NOMO-1 treated with dmso at 0.1 percent for 144 hours (cell line): Measurements from ENCODE around the gene SYT8.

ENCODE experiments used
- DNase-seq: peaks from one replicate; lab custom pipeline; 2025; ENCODE audit not compliant: unreplicated experiment; lab: John Stamatoyannopoulos, UW

Gene SYT8

DNA sequence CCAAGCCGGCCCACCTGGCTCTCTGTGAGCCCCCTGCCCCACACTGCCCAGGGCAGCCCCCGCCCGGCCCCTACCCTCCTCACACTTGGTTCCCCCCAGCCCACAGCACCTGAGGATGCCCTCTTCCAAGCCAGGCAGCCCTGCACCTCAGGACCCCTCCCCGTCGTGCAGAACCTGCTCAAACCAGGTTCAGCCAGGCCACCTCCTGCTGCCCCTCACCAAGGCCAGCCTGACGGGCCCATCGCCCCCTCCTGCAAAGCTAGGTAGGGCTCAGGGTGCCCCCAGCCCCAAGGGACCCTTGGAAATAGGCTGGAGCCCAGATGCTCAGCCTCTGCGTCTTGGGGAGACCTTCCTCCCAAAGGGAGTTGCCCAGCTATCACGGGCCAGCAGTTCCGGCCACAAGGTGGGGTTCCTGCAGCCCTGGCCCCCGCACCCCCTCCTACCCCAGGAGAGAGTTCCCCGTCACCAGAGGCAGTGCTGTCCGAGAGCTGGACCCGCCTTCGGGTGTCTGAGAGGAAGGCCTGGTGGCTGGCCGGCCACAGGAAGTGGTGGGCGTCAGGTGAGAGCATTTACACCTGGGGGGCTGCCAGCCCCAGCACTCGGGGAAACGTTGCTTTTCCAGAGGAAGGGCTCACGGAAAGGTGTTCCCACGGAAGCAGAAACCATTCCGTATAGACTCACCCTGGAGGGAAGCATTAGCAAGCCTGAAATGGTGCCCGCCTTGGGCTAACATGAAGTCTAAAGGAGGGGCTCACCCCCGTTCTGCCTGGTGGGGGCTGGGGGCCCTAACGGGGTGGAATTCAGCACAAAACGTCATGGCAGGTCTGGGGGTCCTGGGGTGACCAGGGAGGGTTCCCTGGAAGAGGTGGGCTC, 3.2 kb upstream of the SYT8 start:
- DNase-seq = no peak

DNA sequence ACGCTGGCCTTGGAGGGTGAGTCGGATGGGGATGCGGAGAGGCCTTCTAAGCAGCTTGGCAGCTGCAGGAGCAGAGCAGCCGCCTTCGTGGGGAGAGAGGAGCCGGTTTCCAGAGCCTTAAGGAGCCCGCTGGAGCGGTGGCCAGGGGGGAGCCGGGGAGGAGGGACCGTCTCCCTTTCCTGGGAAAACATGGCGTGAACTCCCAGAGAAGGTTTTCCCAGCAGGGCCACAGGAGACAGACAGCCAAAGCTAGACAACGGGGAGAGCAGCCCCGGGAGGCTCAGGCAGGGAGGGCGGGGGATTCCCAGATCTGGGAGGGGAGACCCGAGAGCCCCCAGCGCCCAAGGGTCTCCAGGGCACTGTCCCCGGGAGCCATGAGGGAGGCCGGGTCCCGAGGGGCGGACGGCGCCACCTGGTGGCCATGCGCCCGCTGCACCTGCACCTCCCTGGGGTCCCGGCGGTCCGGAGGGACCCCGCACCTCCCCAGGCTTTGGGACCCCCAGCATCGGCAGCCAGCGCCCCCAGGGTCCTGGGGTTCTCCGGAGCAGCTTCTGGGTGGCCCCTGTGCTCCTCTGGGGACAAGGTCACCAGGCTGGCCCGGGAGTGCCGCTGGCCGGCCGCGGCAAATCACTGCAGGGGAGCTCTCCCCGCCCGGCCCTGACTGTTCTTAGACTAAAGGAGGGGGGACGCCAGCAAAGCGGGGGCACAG, 2.4 kb upstream of the SYT8 start:
- no peak for DNase-seq

- DNase-seq = no peak
These were observed 1.9 kb upstream of the SYT8 start for GRCh38 chr11:1832920-1833295.

GRCh38 chr11:1834062-1834610, 654 bp upstream of the SYT8 start:
- DNase-seq = no peak

DNA sequence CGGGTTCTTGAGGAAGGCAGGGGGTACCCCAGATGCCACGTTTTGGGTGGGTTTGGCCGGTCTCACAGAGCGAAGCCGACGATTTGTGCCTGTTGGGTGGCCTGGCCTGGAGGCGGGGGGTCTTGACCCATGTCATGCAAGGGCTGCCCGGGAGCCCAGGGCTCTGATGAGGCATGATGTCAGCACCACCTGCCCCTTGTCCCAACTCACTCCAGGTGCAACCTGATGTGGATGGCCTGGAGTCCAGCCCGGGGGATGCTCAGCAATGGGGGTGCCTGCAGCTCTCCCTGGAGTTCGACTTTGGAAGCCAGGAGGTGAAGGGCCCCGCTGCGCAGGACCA, 851 bp downstream of the SYT8 start:
- DNase-seq = no peak

GRCh38 chr11:1836011-1836945, 1.5 kb downstream of the SYT8 start:
- no peak for DNase-seq

- DNase-seq = peak; percentile 59
These were observed 2.6 kb downstream of the SYT8 start for GRCh38 chr11:1837171-1838076.

DNA sequence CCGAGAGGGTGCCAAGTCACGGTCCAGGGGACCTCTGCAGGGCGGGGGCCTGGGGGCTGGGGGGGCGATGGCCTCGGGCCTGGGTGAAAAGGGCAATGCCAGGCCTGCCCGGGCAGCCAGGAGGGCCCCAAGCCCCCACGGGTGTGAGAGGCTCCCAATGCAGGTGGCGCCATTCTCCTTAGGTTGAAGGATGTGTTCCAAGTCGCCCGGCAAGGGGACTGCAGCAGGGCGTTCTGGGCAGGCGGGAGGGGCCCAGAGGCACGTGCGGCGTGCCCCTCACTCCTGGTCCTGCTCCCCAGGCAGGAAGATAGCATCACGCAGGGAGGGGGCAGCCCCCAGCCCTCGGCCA, 3.3 kb downstream of the SYT8 start:
- no peak for DNase-seq

- DNase-seq = no peak
These were observed 3.8 kb downstream of the SYT8 start, which contains the start of gene TNNI2 for GRCh38 chr11:1838426-1839144. Gene TNNI2, plus strand, starts transcription at chr11:1838981. Its CDS starts 716 bp downstream, at chr11:1839697.

- DNase-seq = no peak
These were observed 4.6 kb downstream of the SYT8 start for GRCh38 chr11:1839204-1839923.

DNA sequence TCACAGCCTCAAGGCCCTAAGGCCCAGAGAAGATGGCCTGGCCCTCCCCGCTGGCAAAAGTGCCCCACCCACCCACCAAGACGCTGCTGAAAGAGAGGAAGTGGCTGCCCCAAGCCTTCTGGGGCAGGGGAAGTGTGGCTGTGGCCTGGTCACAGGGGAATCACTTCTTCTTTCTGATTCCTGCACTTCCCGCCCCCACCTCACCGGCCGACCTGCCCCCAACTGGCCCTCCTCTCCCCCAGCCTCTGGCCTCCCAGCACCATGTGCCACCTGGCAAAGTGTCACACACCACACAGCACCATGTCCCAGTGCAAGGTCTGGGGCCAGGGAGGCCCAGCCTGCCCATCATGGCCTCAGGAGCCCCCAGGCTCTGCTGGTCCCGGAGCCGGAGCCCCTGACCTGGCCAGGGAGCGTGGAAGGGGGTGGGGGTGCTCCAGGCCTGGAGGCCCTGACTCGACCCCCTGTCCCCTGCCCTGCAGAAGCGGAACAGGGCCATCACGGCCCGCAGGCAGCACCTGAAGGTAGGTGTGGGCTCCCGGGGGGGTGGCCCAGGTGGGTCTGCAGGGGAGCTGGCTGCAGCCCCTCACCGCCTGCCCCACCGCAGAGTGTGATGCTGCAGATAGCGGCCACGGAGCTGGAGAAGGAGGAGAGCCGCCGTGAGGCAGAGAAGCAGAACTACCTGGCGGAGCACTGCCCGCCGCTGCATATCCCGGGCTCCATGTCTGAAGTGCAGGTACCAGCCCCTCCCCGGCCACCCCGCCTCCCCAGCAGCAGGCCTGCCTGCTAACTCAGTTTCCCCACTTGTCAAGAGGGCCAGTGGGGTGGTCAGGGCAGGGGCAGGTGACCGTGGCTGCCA, 5.4 kb downstream of the SYT8 start:
- peak; percentile 77 for DNase-seq

DNA sequence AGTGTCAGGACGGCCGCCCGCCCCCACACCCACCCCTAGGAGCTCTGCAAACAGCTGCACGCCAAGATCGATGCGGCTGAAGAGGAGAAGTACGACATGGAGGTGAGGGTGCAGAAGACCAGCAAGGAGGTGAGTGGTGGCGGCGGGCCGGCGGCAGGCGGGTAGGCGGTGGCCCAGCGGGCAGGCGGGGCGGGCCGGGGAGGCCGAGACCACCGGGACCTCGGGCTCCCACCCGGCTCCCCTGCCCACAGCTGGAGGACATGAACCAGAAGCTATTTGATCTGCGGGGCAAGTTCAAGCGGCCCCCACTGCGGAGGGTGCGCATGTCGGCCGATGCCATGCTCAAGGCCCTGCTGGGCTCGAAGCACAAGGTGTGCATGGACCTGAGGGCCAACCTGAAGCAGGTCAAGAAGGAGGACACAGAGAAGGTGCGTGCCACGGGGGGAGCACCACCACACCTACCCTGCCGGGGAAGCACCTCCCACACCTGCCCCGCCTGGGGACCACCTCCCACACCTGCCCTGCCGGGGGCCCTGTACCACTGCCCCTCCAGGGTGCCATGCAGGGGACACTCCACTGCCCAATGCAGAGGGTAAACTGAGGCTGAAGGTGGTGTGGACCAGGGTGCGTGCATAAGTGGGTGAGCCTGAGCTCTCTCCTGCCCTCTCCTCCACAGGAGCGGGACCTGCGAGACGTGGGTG, 6.1 kb downstream of the SYT8 start:
- DNase-seq = no peak

DNA sequence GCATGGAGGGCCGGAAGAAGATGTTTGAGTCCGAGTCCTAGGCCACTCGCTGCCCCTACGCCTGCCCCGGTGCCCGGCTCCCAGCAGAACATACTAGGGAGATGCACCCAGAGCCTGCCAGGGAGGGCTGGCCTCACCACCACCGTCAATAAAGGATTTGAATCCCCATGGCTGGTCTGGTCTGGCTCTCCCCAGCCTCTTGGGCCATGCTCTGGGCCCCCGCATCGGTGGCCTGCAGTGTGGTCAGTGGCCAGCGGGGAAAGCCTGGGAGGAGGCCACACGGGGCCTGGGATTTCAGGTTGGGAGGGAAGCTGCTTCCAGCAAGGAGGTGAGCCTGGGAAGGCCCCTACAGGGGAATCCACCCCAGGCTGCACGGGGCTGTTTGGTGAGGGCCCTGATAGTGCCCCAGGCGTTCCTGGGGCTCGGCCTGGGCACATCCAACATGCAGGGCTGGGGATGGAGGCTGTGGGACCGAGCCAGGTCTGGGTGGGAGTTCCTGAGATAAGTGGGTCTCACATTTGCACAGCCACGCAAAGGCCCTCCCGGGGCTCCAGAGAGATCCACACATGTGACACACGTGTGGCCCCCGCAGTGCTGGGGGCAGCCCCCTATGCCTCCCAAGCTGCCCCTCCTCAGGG, 6.8 kb downstream of the SYT8 start:
- no peak for DNase-seq

- DNase-seq = no peak
These were observed 7.6 kb downstream of the SYT8 start for GRCh38 chr11:1842149-1843097.

- DNase-seq = no peak
These were observed 8.3 kb downstream of the SYT8 start for GRCh38 chr11:1843098-1843473.

GRCh38 chr11:1843796-1844195, 9.0 kb downstream of the SYT8 start:
- DNase-seq = no peak
